Amniotic epithelial cell (primary cell): ENCODE data around the gene PGF.
A peak's percentile ranks its signal among the peaks of the same experiment; 100 is the strongest.
"Not testable (repeated sequence)": the region's sequence is repeated elsewhere in the genome, so short reads cannot be mapped to it uniquely, and the experiment has no call there.

Experiments used
- DNase-seq: peaks from one replicate; pipeline ENCODE4 v3.0.0-alpha.2; 2010; ENCODE audit warnings: low read depth

Gene PGF

GRCh38 chr14:74955229-74956026 is at the start of gene PGF:
TSS of gene PGF (minus strand) at chr14:74955597. CDS start at chr14:74955242, 355 bp downstream.
- no peak for DNase-seq

GRCh38 chr14:75003250-75004027 is 48.0 kb upstream of the PGF start:
- DNase-seq = no peak

- peak; percentile 94 for DNase-seq
These were observed 47.2 kb upstream of the PGF start, which contains the start of gene EIF2B2 for GRCh38 chr14:75002392-75003249. TSS of gene EIF2B2 (plus strand) at chr14:75002921. CDS start at chr14:75002991, 70 bp downstream.

GRCh38 chr14:75001899-75002298 is 46.5 kb upstream of the PGF start:
- DNase-seq = no peak

GRCh38 chr14:75001261-75001660 is 45.9 kb upstream of the PGF start:
- no peak for DNase-seq

- DNase-seq = not testable (repeated sequence)
These were observed 40.4 kb upstream of the PGF start for GRCh38 chr14:74995781-74996180.

- DNase-seq = not testable (repeated sequence)
These were observed 38.8 kb upstream of the PGF start for GRCh38 chr14:74994182-74994581.

- no peak for DNase-seq
These were observed 33.6 kb upstream of the PGF start for GRCh38 chr14:74988993-74989392.

- peak; percentile 53 for DNase-seq
These were observed 32.7 kb upstream of the PGF start for GRCh38 chr14:74988131-74988530.

GRCh38 chr14:74985806-74986205 is 30.4 kb upstream of the PGF start:
- no peak for DNase-seq

- no peak for DNase-seq
These were observed 29.6 kb upstream of the PGF start for GRCh38 chr14:74985028-74985310.

- no peak for DNase-seq
These were observed 29.0 kb upstream of the PGF start for GRCh38 chr14:74984236-74985027.

GRCh38 chr14:74983343-74983742 is 27.9 kb upstream of the PGF start:
- no peak for DNase-seq

- DNase-seq = no peak
These were observed 27.3 kb upstream of the PGF start for GRCh38 chr14:74982661-74983060.

GRCh38 chr14:74981833-74982232 is 26.4 kb upstream of the PGF start:
- no peak for DNase-seq

GRCh38 chr14:74981462-74981782 is 26.0 kb upstream of the PGF start:
- no peak for DNase-seq

- DNase-seq = peak; percentile 40
These were observed 25.5 kb upstream of the PGF start for GRCh38 chr14:74980731-74981461.

- DNase-seq = no peak
These were observed 25.0 kb upstream of the PGF start for GRCh38 chr14:74980398-74980730.

- DNase-seq = peak; percentile 66
These were observed 24.3 kb upstream of the PGF start for GRCh38 chr14:74979442-74980397.

GRCh38 chr14:74979029-74979428 is 23.6 kb upstream of the PGF start:
- no peak for DNase-seq
